ENCODE results near the gene NTRK1. TPM values are rescaled to one million over a fixed set of nuclear protein-coding genes. Genes with fewer than 3 reads are reported as not detected.

NTRK1 gene
- total RNA-seq, 1 donor, result not detected

- no peak for DNase-seq (ENCODE audit: low read depth)
- TF ChIP-seq CTCF (IDR thresholded peaks at IDR 0.05; ENCODE audit: insufficient read depth, low read depth, low read length), result no peak
- H3K4me3 ChIP-seq (ENCODE audit: low read depth, low read length), result no peak overlapping the region
Observed at GRCh38 chr1:156842618-156843300, 17.9 kb upstream of the NTRK1 start.

GRCh38 chr1:156844102-156844501 lies 16.6 kb upstream of the NTRK1 start:
- no peak for TF ChIP-seq CTCF (IDR thresholded peaks at IDR 0.05; ENCODE audit: insufficient read depth, low read depth, low read length)
- no peak for DNase-seq (ENCODE audit: low read depth)
- no peak overlapping the region for H3K4me3 ChIP-seq (ENCODE audit: low read depth, low read length)

- DNase-seq (ENCODE audit: low read depth), result no peak
- no peak for TF ChIP-seq CTCF (IDR thresholded peaks at IDR 0.05; ENCODE audit: insufficient read depth, low read depth, low read length)
- no peak overlapping the region for H3K4me3 ChIP-seq (ENCODE audit: low read depth, low read length)
Observed at GRCh38 chr1:156844638-156845037, 16.0 kb upstream of the NTRK1 start.

GRCh38 chr1:156845055-156845952 lies 15.4 kb upstream of the NTRK1 start:
- DNase-seq (ENCODE audit: low read depth), result no peak
- no peak overlapping the region for H3K4me3 ChIP-seq (ENCODE audit: low read depth, low read length)
- no peak for TF ChIP-seq CTCF (IDR thresholded peaks at IDR 0.05; ENCODE audit: insufficient read depth, low read depth, low read length)

- TF ChIP-seq CTCF (IDR thresholded peaks at IDR 0.05; ENCODE audit: insufficient read depth, low read depth, low read length), result no peak
- DNase-seq (ENCODE audit: low read depth), result no peak
Observed at GRCh38 chr1:156845953-156846545, 14.6 kb upstream of the NTRK1 start.

GRCh38 chr1:156846643-156847042 lies 14.0 kb upstream of the NTRK1 start:
- no peak for DNase-seq (ENCODE audit: low read depth)
- TF ChIP-seq CTCF (IDR thresholded peaks at IDR 0.05; ENCODE audit: insufficient read depth, low read depth, low read length), result no peak
- no peak overlapping the region for H3K4me3 ChIP-seq (ENCODE audit: low read depth, low read length)

More at GRCh38 chr1:156845953-156846545, 14.6 kb upstream of the NTRK1 start:
- no peak overlapping the region for H3K4me3 ChIP-seq (ENCODE audit: low read depth, low read length)
